IPS-18a (cell line): ENCODE data around the gene CFAP57.

Source experiments
- H3K27ac ChIP-seq: one replicate; pipeline ENCODE4 v1.5.1; 2013; ENCODE audit warnings: low read length
- H3K27me3 ChIP-seq: one replicate; pipeline ENCODE4 v1.6.1; 2013; ENCODE audit warnings: mild to moderate bottlenecking, low read length; ENCODE audit not compliant: control insufficient read depth, insufficient read depth
- H3K36me3 ChIP-seq: one replicate; pipeline ENCODE4 v1.6.1; 2013; ENCODE audit warnings: low read depth, low read length; ENCODE audit not compliant: control insufficient read depth
- H3K4me1 ChIP-seq: one replicate; pipeline ENCODE4 v1.6.1; 2013; ENCODE audit warnings: low read depth, low read length; ENCODE audit not compliant: control insufficient read depth
- H3K4me3 ChIP-seq: one replicate; pipeline ENCODE4 v1.5.1; 2013; ENCODE audit warnings: low read length
- H3K9ac ChIP-seq: one replicate; pipeline ENCODE4 v1.6.1; 2013; ENCODE audit warnings: mild to moderate bottlenecking, low read length, moderate library complexity
- H3K9me3 ChIP-seq: one replicate; pipeline ENCODE4 v1.6.1; 2013; ENCODE audit warnings: low read depth, low read length; ENCODE audit not compliant: control insufficient read depth

CFAP57 gene

DNA sequence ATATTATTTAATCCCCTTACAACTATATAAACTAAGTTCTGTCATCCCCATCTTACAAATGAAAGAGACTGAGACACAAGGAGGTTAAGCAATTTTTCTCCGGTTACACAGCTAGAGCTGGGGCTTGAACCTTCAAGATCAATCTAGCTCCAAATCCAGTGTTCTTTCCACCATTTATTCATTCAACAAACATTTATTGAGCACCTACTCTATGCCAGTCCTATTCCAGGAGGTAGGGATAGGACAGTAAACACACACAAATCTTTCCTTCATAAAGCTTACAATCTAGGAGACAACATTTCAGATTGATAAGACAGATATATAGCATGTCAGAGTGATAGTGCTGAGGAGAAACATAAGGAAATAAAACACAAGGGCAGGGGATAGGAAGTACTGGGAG is 94.8 kb downstream of the CFAP57 start:
- H3K4me3 ChIP-seq: no peak overlapping the region
- no peaks in the 10 kb centered on the region for H3K27me3 ChIP-seq
- H3K9me3 ChIP-seq: peaks cover 18% of the 10 kb centered on the region
- H3K27ac ChIP-seq: no peak overlapping the region
- H3K36me3 ChIP-seq: no peaks in the 10 kb centered on the region
- H3K9ac ChIP-seq: no peak overlapping the region
- peaks cover 12% of the 10 kb centered on the region for H3K4me1 ChIP-seq

DNA sequence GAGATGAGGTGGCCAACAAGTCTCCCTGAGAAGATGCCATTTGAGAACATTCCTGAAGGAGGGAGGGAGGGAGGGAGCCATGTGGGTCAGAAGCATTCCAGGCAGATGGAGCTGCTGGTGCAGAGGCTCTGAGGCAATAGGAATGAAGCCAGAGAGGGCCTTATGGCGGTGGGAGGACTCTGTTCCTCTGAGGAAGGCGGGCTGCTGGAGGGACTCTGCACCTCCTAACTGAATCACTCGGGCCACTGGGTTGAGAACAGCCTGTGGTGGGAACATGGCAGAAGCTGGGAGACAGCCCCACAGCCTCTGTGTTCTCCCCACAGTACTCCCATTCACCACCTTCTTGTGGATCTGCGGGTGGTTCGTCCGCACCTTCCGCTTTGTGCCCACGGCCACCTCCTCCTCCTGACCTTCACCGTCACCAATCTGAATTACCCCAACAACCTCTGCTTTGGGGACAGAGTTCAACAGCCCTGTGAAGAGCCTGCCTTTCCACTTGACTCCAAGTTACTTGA is 95.2 kb downstream of the CFAP57 start:
- Histone ChIP-seq H3K9ac (no peak overlapping the region), H3K4me1 (peaks cover 12% of the 10 kb centered on the region), H3K27ac (no peak overlapping the region), H3K36me3 (no peaks in the 10 kb centered on the region), H3K9me3 (peaks cover 15% of the 10 kb centered on the region), H3K4me3 (no peak overlapping the region), H3K27me3 (no peaks in the 10 kb centered on the region)

DNA sequence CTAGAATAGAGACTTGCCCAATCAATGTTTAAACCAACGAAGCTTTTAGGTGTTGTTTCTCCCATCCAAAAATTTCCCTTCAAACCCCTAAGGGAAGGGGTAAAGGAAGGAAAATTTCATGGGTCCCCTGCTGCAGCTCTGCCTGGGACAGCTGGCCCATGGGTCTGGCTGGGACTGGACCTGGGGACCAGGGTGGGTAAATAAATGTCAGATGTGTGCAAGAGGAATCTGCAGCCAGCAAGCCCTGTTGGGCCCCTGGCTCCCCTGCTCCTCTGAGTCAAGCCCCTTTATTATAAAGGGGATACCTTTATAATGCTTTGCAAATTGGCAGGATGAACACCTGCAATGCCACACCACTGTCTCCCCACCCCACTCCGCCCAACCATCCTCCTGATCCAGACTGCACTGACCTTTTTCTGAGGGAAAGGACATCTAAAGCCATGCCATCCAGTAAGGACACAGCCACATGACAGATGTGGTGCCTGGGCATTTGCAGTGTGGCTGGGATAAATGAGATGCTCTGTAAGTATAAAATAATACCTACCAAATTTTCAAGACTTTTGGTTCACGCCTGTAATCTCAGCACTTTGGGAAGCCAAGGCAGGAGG is 95.8 kb downstream of the CFAP57 start:
- no peaks in the 10 kb centered on the region for H3K27me3 ChIP-seq
- H3K4me3 ChIP-seq: no peak overlapping the region
- no peaks in the 10 kb centered on the region for H3K36me3 ChIP-seq
- no peak overlapping the region for H3K27ac ChIP-seq
- no peak overlapping the region for H3K9ac ChIP-seq
- peaks cover 12% of the 10 kb centered on the region for H3K4me1 ChIP-seq
- peaks cover 10% of the 10 kb centered on the region for H3K9me3 ChIP-seq

DNA sequence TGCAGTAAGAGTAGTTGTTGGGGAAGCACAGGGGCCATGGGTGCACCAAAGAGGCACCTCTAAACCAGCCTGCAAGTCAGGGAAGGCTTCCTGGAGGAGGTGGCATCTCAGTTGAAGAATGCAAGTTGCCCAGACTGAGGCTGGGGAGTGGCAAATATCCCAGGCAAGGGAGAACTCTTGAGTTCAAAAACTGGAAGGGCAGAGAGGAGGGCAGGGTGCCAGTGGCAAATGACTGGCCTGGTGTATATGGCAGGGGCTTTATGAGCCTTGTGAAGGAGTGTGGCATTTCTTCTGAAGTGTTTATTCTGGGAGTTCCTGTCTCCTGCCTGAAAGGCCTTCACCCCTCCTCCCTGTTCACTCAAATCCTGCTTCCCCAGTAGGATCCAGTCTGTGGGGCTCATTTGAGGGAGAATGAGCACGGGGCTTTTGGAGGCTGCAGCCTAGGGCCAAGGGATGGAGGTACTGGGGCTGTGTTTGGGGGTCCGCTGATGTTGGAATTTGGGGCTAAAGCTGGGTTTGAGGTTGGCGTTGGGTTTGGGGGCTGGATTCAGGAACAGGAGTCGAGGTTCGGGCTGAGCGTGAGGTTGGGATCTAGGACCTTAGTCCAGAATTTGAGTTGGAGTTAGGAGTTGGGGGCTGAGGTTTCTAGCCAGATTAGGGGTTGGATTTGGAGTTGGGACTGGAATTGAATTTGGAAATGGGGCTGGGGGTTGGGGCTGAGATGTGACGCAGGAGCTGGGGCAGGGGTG is 97.7 kb downstream of the CFAP57 start, which contains the start of gene TMEM125:
Gene TMEM125 (plus strand): TSS at position 357 of the 749 bp plus-strand sequence. CDS start 2,740 bp downstream, outside the sequence.
- H3K27ac ChIP-seq: no peak within 1 kb of the TSS
- no peaks in the 10 kb centered on the region for H3K27me3 ChIP-seq
- peaks cover 12% of the 10 kb centered on the region for H3K4me1 ChIP-seq
- no peaks in the 10 kb centered on the region for H3K36me3 ChIP-seq
- H3K4me3 ChIP-seq: peak within 1 kb of the TSS; percentile 71
- H3K9ac ChIP-seq: peak within 1 kb of the TSS; percentile 41
- no peaks in the 10 kb centered on the region for H3K9me3 ChIP-seq

DNA sequence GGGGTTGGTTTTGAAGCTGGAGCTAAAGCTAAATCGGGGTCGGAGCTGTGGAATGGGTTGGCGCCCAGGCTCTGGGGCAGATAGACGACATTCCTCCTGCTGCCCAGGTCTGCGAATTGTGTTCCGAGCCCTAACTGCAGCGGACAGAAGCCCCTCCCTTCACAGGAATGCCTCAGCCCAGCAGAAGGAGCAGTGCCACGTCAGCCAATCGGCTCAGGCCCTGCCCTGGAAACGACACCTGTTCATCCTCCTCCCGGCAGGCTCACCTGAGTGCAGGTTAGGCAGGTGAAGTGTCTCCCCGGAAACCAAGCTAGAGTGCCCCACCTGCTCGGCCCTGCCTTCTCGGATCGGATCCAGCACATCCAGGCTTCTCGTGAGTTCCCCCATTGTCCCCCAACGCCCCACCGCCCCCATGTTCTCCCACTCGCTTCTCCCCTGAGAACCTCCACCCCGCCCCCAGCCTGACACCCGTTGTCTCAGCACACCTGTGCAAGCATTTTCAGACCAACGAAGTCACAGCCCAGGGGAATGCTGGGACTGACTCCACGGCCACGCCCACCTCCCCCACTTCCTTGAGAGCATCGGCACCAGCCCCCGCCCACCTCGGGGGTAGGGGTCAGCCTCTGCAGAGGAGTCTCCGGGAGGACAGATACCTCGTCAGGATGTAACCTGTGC is 98.4 kb downstream of the CFAP57 start:
- Histone ChIP-seq H3K27me3 (no peaks in the 10 kb centered on the region), H3K27ac (no peak overlapping the region), H3K4me3 (peak overlapping the region; percentile 71), H3K4me1 (peaks cover 12% of the 10 kb centered on the region), H3K9me3 (no peaks in the 10 kb centered on the region), H3K36me3 (no peaks in the 10 kb centered on the region), H3K9ac (peak overlapping the region; percentile 41)

DNA sequence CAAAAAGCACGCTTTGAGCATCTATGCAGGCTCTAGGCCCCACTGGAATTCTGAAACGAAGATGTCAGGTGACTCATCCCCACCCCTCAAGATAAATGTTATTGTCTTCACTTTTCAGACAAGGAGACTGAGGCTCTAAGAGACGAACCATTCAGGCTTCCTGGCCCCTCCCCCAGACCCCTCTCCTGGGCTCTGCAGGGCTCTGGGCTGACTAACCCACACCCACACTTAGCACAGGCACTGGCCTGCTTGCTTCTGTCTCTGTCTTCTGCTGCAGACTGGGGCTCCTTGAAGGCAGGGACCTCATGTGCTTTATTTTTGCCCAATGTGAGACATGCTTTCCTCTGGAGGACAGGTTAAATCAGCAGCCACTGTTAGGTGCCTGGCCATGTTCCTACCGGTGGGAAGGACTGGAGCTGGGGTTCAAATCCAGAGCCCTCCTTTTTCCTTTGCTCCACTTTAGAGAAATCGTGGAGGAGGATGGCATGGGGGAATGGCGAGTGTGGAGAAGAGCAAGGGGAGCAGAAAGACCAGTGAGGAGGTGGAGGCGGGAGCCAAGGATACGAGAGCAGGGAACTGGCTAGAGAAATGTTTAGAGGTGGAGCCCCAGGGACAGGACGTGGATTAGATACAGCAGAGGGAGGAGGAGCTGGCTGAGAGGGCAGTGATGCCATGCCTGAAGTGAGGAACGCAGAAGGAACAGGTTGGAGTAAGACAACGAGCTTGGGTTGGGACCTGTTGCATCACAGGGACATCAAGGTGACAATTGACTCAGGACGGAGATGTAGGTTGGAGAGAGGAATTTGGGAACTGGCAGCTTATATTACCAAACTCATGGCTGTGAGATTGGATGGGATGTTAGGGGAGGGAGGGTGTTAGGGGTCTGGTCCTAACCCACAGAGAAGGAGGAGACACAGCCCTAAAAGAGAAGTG is 99.3 kb downstream of the CFAP57 start:
- Histone ChIP-seq H3K36me3 (no peaks in the 10 kb centered on the region), H3K9ac (peak overlapping the region; percentile 28), H3K9me3 (no peaks in the 10 kb centered on the region), H3K27me3 (no peaks in the 10 kb centered on the region), H3K27ac (no peak overlapping the region), H3K4me3 (peak overlapping the region; percentile 71), H3K4me1 (peaks cover 12% of the 10 kb centered on the region)

DNA sequence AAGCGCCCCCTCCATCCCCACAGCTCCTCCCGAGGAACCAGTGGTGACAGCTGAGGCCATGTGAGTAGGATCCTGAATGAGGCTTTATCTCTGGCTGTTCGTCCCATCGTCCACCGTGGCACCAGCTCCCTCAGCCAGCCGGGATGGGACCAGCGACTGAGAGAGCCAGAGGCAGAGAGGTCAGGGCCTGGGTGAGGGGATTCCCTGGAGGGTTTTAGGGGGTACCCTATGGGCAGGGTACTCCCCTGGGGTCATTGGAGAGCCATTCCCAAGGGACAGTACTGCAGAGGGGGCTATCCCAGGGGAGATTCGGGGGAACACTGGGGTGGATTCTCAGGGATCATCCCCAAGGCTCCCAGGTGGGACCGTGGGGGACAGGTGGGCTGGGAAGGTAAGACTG is 100.0 kb downstream of the CFAP57 start:
- no peak overlapping the region for H3K4me3 ChIP-seq
- peaks cover 12% of the 10 kb centered on the region for H3K4me1 ChIP-seq
- H3K36me3 ChIP-seq: no peaks in the 10 kb centered on the region

DNA sequence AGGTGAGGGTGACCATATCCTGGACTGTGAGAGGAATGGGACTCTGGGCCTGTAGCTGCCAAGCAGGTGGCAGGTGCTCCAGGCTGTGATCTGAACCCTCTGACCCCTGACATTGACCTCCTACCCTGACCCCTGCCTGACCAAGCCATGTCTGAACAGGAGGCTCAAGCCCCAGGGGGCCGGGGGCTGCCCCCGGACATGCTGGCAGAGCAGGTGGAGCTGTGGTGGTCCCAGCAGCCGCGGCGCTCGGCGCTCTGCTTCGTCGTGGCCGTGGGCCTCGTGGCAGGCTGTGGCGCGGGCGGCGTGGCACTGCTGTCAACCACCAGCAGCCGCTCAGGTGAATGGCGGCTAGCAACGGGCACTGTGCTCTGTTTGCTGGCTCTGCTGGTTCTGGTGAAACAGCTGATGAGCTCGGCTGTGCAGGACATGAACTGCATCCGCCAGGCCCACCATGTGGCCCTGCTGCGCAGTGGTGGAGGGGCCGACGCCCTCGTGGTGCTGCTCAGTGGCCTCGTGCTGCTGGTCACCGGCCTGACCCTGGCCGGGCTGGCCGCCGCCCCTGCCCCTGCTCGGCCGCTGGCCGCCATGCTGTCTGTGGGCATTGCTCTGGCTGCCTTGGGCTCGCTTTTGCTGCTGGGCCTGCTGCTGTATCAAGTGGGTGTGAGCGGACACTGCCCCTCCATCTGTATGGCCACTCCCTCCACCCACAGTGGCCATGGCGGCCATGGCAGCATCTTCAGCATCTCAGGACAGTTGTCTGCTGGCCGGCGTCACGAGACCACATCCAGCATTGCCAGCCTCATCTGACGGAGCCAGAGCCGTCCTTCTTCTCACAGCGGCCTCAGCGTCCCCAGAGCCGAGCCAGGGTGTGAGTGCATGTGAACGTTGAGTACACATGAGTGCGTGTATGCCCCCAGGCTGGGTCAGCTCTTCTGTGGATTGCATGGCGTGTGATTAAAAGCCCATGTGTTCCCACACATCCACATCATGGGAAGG is 100.7 kb downstream of the CFAP57 start:
- Histone ChIP-seq H3K27ac (no peak overlapping the region), H3K27me3 (no peaks in the 10 kb centered on the region), H3K9me3 (no peaks in the 10 kb centered on the region), H3K36me3 (no peaks in the 10 kb centered on the region), H3K9ac (no peak overlapping the region), H3K4me3 (no peak overlapping the region), H3K4me1 (peaks cover 12% of the 10 kb centered on the region)

More for the DNA sequence above, 100.0 kb downstream of the CFAP57 start:
- Histone ChIP-seq H3K9ac (no peak overlapping the region), H3K27ac (no peak overlapping the region), H3K9me3 (no peaks in the 10 kb centered on the region), H3K27me3 (no peaks in the 10 kb centered on the region)

DNA sequence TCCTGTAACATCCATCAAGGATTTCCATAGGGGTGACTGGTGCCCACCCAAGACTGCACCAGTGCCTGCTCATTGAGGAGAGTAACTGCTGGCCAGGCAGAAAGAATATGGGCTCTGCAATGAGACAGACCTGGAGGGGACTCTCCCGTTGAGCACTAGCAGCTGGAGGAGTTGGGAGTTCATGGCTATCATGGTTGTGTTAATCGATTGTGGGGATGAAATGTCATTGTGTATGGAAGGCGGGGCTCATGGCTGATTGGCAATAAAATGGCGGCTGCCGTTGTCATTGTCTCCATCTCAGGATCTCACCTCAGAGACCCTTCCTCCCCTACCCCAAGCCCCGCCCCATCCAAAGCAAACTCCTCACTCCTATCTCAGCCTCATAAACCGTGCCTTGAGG is 101.6 kb downstream of the CFAP57 start:
- H3K4me3 ChIP-seq: no peak overlapping the region
- H3K4me1 ChIP-seq: peaks cover 12% of the 10 kb centered on the region
- H3K27ac ChIP-seq: no peak overlapping the region
- no peaks in the 10 kb centered on the region for H3K9me3 ChIP-seq
- no peak overlapping the region for H3K9ac ChIP-seq
- H3K36me3 ChIP-seq: no peaks in the 10 kb centered on the region
- no peaks in the 10 kb centered on the region for H3K27me3 ChIP-seq

DNA sequence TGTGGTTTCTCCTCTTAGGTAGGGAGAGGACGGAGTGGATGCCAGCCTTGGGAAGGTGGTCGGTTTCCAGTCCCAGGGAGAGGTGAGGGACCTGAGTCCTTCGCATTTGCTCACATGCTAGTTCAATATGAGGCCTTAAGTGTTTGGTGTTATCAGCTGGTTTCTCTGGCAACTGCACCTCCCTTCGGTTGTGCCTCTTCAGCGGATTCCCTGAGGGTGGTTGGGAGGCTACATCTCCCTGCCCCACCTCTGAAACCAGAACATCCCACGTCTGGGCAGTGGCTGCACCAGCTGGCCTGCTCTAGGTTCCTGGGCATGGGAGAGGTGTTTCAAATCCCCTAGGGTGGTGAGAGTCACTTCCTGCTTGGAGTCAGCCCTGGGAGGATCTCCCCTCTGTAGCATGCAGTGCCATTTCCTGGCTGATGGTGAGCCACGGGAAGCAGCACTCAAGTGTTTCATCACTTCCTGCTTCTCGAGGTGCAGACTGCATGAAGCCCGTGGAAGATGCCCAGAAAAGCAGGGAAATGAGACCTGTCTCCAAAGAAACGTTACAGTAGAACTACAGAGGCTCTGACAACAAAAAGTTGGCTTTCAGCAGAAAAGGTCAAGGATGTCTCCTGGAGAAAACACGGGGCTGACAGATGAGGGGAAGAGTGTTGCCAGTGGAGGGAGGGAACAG is 102.1 kb downstream of the CFAP57 start:
- H3K4me1 ChIP-seq: peaks cover 12% of the 10 kb centered on the region
- H3K27ac ChIP-seq: no peak overlapping the region
- H3K27me3 ChIP-seq: no peaks in the 10 kb centered on the region
- H3K9ac ChIP-seq: no peak overlapping the region
- no peak overlapping the region for H3K4me3 ChIP-seq
- no peaks in the 10 kb centered on the region for H3K9me3 ChIP-seq
- H3K36me3 ChIP-seq: no peaks in the 10 kb centered on the region
